Activated CD4-positive, alpha-beta memory T cell treated with anti-CD3 and anti-CD28 coated beads, Interleukin-2, amount 10 ng/mL, durations not matched to agents 7 days and 5 days (primary cell): ENCODE data around the gene CCDC71L. TPM values are rescaled to one million over a fixed set of nuclear protein-coding genes. Genes with fewer than 3 reads are reported as not detected.

Source experiments
- CTCF ChIA-PET: fragments of 350-600 bp; sonication (Branson Sonifier 250); formaldehyde crosslinking; loops from one replicate; lab custom pipeline; 2021; ENCODE audit warnings: antibody characterized with exemption, inconsistent platforms; lab: Charles Lee
- POLR2A ChIA-PET: fragments of 350-600 bp; sonication (Branson Sonifier 250); formaldehyde crosslinking; loops from one replicate; lab custom pipeline; 2021; ENCODE audit warnings: antibody characterized with exemption; lab: Charles Lee
- DNase-seq: peaks from one replicate; pipeline ENCODE4 v3.0.0-alpha.2; 2020
- H3K27ac Mint-ChIP-seq: one replicate; pipeline ENCODE4 v1.8.0; 2021; ENCODE audit warnings: mild to moderate bottlenecking, mixed read lengths
- H3K27me3 Mint-ChIP-seq: one replicate; pipeline ENCODE4 v1.8.0; 2021; ENCODE audit warnings: mixed read lengths
- H3K36me3 Mint-ChIP-seq: one replicate; pipeline ENCODE4 v1.8.0; 2021; ENCODE audit warnings: low read depth, mixed read lengths
- H3K4me1 Mint-ChIP-seq: one replicate; pipeline ENCODE4 v1.8.0; 2021; ENCODE audit warnings: mixed read lengths
- H3K4me3 Mint-ChIP-seq: one replicate; pipeline ENCODE4 v1.8.0; 2021; ENCODE audit warnings: mild to moderate bottlenecking, mixed read lengths
- H3K9me3 Mint-ChIP-seq: one replicate; pipeline ENCODE4 v1.8.0; 2021; ENCODE audit warnings: mixed read lengths
- total RNA-seq, 2 experiments: library from RNA; stranded (reverse); gene quantifications; one replicate each; pipeline ENCODE4 v1.2.3, GENCODE V29; 2021

Gene CCDC71L
- total RNA-seq, 2 experiments from 2014 or later = 22.1 to 25.5 TPM

DNA sequence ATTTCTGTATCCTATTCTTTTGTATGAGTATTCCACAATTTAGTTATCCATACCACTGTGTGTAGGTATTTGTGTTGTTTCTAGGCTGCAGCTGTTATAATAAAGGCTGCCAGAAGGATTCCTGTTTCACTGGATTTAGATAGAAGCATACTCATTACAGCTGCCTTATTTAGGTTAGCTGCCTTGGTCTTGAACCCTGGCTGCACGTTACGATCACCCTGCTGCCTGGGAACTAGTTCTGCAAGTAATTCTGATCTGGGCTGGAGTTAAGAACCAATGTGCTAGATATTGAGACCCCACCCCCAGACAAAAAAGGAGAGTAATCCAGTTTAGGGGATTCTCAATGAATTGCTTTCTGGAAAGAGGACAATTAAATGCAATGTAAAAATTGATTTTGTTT lies 43.1 kb downstream of the CCDC71L start:
- H3K4me3 Mint-ChIP-seq = no peak overlapping the region
- H3K4me1 Mint-ChIP-seq = peaks cover 2% of the 10 kb centered on the region
- H3K36me3 Mint-ChIP-seq = no peaks in the 10 kb centered on the region
- H3K9me3 Mint-ChIP-seq = peaks cover 8% of the 10 kb centered on the region
- no peak for DNase-seq
- peaks cover 9% of the 10 kb centered on the region for H3K27me3 Mint-ChIP-seq
- ChIA-PET CTCF (no interaction called here), POLR2A (no interaction called here)
- no peak overlapping the region for H3K27ac Mint-ChIP-seq

DNA sequence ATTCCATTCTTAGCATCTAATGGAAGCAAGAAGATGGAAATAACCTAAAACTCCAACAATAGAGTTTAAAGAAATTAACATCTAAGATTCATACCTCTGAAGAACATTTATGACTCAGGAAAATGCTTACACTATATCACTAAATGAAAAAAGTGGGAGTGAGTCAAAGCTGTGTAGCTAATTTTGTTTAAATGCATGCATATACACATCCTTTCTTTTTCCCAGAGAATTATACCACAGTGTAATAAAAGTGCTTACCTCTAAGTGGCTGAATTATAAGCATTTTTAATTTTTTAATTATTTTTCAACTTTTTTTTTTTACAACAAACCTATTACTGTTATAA lies 44.3 kb downstream of the CCDC71L start:
- no peak for DNase-seq
- no peak overlapping the region for H3K27ac Mint-ChIP-seq
- CTCF ChIA-PET = interaction anchor here (0.5 kb wide), 1 partner anchor 10 kb away, joined by 4 read pairs; no protein-coding TSS in a partner anchor
- H3K27me3 Mint-ChIP-seq = peaks cover 9% of the 10 kb centered on the region
- POLR2A ChIA-PET = no interaction called here
- no peaks in the 10 kb centered on the region for H3K4me1 Mint-ChIP-seq
- H3K4me3 Mint-ChIP-seq = no peak overlapping the region
- no peaks in the 10 kb centered on the region for H3K36me3 Mint-ChIP-seq
- peaks cover 8% of the 10 kb centered on the region for H3K9me3 Mint-ChIP-seq

DNA sequence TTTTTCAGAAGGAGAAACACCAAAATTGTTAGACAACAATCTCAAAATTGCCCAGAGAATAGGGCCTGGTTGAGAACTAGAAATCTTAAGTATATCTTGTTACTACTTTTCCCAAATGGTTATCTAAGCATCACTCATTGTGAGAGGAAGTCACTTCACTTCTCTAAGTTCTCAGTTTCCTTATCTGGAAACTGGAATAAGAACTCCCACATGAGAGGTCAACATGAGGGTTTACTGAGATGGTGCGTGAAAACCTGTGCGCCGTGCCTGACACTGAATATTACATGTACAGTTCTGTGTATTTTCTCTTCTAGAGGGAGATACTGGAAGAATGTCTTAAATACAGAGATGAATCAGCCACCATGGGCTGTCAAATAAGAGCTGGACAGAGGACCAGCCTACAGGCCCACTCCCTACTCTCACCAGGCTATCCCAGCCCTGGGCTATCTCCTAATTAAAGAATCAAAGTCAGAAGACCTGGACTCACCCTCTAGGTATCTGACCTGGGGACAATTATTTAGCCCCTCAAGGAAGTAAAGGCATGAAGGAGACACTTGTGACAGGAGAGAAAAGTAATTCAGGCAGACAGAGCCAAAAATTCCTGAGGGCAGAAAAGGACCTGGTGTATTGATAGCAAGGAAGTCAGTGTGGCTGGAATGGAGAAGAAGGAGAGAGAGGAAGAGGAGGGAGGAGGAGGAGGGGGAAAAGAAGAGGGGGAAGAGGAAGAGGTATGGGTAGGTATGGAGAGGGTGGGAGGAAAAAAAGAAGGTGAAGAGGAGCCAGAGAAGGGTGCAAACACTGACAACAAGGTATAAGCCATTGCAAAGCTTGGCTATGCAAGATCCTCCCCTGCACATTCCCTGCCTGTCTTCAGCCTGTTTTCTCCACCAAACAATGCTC lies 44.9 kb downstream of the CCDC71L start:
- no peaks in the 10 kb centered on the region for H3K36me3 Mint-ChIP-seq
- peaks cover 9% of the 10 kb centered on the region for H3K27me3 Mint-ChIP-seq
- H3K9me3 Mint-ChIP-seq = peaks cover 8% of the 10 kb centered on the region
- no peak overlapping the region for H3K27ac Mint-ChIP-seq
- CTCF ChIA-PET = no interaction called here
- no peak for DNase-seq
- H3K4me3 Mint-ChIP-seq = no peak overlapping the region
- POLR2A ChIA-PET = no interaction called here
- H3K4me1 Mint-ChIP-seq = no peaks in the 10 kb centered on the region

GRCh38 chr7:106614751-106615150 lies 46.2 kb downstream of the CCDC71L start:
- ChIA-PET POLR2A (no interaction called here), CTCF (no interaction called here)
- Mint-ChIP-seq H3K36me3 (no peaks in the 10 kb centered on the region), H3K4me1 (no peaks in the 10 kb centered on the region), H3K4me3 (no peak overlapping the region), H3K27me3 (peaks cover 8% of the 10 kb centered on the region), H3K27ac (no peak overlapping the region), H3K9me3 (peaks cover 5% of the 10 kb centered on the region)
- no peak for DNase-seq

DNA sequence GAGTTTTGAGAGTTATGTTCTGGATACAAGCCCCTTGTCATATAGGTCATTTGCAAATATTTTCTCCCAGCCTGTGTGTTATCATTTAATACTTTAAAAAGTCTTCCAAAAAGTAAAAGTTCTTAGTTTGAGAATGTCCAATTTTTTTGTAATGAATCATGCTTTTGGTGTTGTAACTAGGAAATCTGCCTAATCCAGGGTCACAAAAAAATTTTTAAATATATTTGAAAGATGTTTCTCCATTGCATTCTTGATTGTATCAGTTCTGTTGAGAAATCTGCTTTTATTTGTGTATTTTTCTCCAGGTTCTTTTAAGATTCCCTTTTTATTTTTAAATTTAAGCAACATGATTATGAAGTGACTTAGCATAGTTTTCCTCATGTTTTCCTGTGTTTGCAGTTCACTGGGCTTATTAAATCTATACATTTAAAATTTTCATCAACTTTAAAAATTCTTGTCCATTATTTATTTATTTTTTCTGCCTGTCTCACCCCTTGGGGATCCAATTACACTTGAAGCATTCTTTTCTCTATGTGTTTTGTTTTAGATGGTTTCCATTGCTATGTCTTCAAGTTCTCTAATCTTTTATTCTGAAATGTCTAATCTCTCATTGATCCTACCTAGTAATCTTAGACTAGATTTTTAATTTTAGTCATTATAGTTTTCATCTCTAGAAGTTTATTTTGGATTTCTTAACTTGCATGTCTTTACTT lies 47.0 kb downstream of the CCDC71L start:
- Mint-ChIP-seq H3K27me3 (peaks cover 5% of the 10 kb centered on the region), H3K27ac (no peak overlapping the region), H3K9me3 (peaks cover 1% of the 10 kb centered on the region), H3K36me3 (no peaks in the 10 kb centered on the region), H3K4me3 (no peak overlapping the region), H3K4me1 (no peaks in the 10 kb centered on the region)
- DNase-seq = no peak
- CTCF ChIA-PET = no interaction called here
- POLR2A ChIA-PET = no interaction called here

DNA sequence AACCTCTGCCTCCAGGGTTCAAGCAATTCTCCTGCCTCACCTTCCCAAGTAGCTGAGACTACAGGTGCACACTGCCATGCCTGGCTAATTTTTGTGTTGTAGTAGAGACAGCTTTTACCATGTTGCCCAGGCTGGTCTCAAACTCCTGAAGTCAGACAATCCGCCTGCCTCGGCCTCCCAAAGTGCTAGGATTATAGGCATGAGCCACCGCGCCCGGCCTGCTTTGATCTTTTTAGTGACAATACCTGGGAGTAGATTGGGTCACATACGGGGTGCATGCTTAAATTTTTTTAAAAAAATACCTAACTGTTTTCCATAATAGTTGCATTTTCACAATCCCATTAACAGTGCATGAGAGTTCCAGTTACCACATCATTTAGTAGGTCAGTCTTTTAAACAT lies 47.7 kb downstream of the CCDC71L start:
- CTCF ChIA-PET = no interaction called here
- H3K27me3 Mint-ChIP-seq = peaks cover 2% of the 10 kb centered on the region
- H3K9me3 Mint-ChIP-seq = no peaks in the 10 kb centered on the region
- H3K36me3 Mint-ChIP-seq = no peaks in the 10 kb centered on the region
- H3K27ac Mint-ChIP-seq = no peak overlapping the region
- H3K4me1 Mint-ChIP-seq = no peaks in the 10 kb centered on the region
- DNase-seq = no peak
- POLR2A ChIA-PET = no interaction called here
- no peak overlapping the region for H3K4me3 Mint-ChIP-seq

DNA sequence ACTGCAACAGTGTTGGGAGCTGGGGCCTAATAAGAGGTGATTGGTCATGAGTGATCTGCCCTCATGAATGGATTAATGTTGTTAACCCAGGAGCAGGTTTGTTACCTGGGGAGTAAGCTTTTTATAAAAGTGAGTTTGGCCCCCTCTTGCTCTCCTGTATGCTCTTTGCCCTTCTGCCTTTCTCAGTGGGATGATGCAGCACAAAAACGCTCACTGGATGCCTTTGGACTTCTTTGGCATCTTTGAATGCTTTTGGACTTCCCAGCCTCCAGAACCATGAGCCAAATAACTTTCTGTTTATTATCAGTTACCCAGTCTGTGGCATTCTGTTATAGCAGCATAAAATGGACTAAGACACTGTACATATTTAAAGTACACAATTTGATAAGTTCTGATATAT lies 48.5 kb downstream of the CCDC71L start:
- POLR2A ChIA-PET = no interaction called here

DNA sequence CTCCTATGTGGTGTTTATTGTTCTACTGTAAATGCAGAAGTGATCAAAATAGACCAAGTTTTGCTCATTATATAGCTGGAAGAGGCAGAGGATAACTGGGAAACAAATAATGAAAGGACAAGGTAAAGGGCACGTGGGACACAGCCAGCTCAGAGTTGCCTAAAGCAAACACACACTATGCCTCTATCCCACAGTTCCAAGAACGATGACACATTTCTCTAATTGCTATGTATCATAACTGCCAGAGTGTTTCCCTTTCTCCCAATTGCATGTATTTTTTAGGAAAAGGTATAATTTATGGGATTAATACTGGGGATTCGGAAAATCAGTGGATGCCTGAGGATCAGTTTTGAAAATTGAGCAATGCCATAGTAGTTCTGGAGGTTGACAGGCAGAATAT lies 49.0 kb downstream of the CCDC71L start:
- Mint-ChIP-seq H3K36me3 (no peaks in the 10 kb centered on the region), H3K4me3 (no peak overlapping the region), H3K27me3 (no peaks in the 10 kb centered on the region), H3K4me1 (no peaks in the 10 kb centered on the region), H3K9me3 (no peaks in the 10 kb centered on the region), H3K27ac (no peak overlapping the region)
- ChIA-PET POLR2A (interaction anchor here (0.7 kb wide), 1 partner anchor 13 kb away, joined by 3 read pairs; no protein-coding TSS in a partner anchor), CTCF (interaction anchor here (1.0 kb wide), 1 partner anchor 48 kb away, joined by 3 read pairs; no protein-coding TSS in a partner anchor)
- DNase-seq = no peak

More for the DNA sequence above, 48.5 kb downstream of the CCDC71L start:
- H3K27ac Mint-ChIP-seq = no peak overlapping the region
- peaks cover under 1% of the 10 kb centered on the region for H3K27me3 Mint-ChIP-seq
- no peaks in the 10 kb centered on the region for H3K4me1 Mint-ChIP-seq
- no peak for DNase-seq
- CTCF ChIA-PET = interaction anchor here (1.0 kb wide), 1 partner anchor 47 kb away, joined by 3 read pairs; no protein-coding TSS in a partner anchor
- no peaks in the 10 kb centered on the region for H3K9me3 Mint-ChIP-seq
- no peaks in the 10 kb centered on the region for H3K36me3 Mint-ChIP-seq
- H3K4me3 Mint-ChIP-seq = no peak overlapping the region

GRCh38 chr7:106610996-106611886 lies 49.7 kb downstream of the CCDC71L start:
- Mint-ChIP-seq H3K4me3 (no peak overlapping the region), H3K36me3 (no peaks in the 10 kb centered on the region), H3K9me3 (no peaks in the 10 kb centered on the region), H3K27me3 (no peaks in the 10 kb centered on the region), H3K27ac (no peak overlapping the region), H3K4me1 (no peaks in the 10 kb centered on the region)
- ChIA-PET CTCF (interaction anchor here (1.0 kb wide), 1 partner anchor 49 kb away, joined by 3 read pairs; no protein-coding TSS in a partner anchor), POLR2A (interaction anchor here (0.7 kb wide), 1 partner anchor 12 kb away, joined by 3 read pairs; no protein-coding TSS in a partner anchor)
- DNase-seq = no peak

DNA sequence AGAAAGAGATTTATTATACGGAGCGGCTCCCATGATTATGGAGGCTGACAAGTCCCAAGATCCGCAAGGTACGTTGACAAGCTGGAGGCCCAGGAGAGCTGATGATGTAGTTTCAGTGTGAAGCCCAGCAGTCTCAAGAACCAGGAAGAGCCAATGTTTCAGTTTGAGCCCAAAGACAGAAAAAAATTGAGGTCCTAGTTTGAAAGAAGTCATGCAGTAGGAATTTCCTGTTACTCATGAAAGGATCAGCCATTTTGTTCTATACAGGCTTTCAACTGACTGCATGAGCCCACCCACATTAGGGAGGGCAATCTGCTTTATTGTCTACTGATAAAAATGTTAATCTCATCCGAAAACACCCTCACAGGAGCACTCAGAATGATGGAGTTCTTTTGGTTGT lies 51.5 kb downstream of the CCDC71L start:
- H3K4me1 Mint-ChIP-seq = peaks cover 8% of the 10 kb centered on the region
- H3K4me3 Mint-ChIP-seq = no peak overlapping the region
- CTCF ChIA-PET = no interaction called here
- POLR2A ChIA-PET = no interaction called here
- no peak for DNase-seq
- no peaks in the 10 kb centered on the region for H3K9me3 Mint-ChIP-seq
- H3K27me3 Mint-ChIP-seq = no peaks in the 10 kb centered on the region
- H3K27ac Mint-ChIP-seq = no peak overlapping the region
- H3K36me3 Mint-ChIP-seq = no peaks in the 10 kb centered on the region

DNA sequence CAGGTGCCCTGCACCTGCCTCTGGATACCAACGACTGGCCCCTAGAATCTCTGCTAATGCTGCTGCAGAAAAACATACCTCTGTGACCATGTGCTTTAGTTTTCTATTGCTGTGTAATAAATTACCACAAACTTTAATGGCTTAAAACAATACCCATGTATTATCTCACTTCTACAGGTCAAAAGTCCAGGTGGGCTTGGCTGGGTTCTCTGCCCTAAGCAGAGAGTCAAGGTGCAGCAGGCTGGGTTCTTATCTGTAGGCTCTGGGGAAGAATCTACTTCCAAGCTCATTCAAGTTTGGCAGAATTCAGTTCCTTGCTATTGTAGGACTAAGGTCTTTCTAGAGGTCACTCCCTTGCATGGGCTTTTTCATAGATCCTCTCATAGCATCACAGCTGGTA lies 52.3 kb downstream of the CCDC71L start:
- Mint-ChIP-seq H3K36me3 (no peaks in the 10 kb centered on the region), H3K4me3 (no peak overlapping the region), H3K9me3 (no peaks in the 10 kb centered on the region), H3K4me1 (peaks cover 13% of the 10 kb centered on the region), H3K27me3 (no peaks in the 10 kb centered on the region), H3K27ac (no peak overlapping the region)
- POLR2A ChIA-PET = no interaction called here
- CTCF ChIA-PET = no interaction called here
- DNase-seq = no peak
